Posterior cingulate gyrus (tissue), 11 donors: ENCODE results near the gene GRXCR2.
"Not testable (repeated sequence)": the region's sequence is repeated elsewhere in the genome, so short reads cannot be mapped to it uniquely, and the experiment has no call there.

ENCODE experiments used
- DNase-seq, 10 donors: peaks; one replicate each; pipeline versions ENCODE4 v3.0.0 to v3.0.0-alpha.2; 2020 to 2021; ENCODE audit warnings: mixed read lengths in 3 of 10
- intact Hi-C: fragments of 100-400 bp; cut with DNase I; formaldehyde crosslinking; loops from one replicate; pipeline ENCODE4 v1.15.1; 2023

Gene GRXCR2

GRCh38 chr5:145840458-145841132 is 32.2 kb downstream of the GRXCR2 start:
- DNase-seq: no peak
- intact Hi-C loops: no loop called here

GRCh38 chr5:145838276-145838675 is 34.5 kb downstream of the GRXCR2 start:
- no peak for DNase-seq
- intact Hi-C loops: loop anchor here (10.0 kb wide), 1 partner anchor 217 kb away; no protein-coding TSS in a partner anchor

- DNase-seq: not testable (repeated sequence)
- intact Hi-C loops: loop anchor here (10.0 kb wide), 1 partner anchor 219 kb away; no protein-coding TSS in a partner anchor
Measured at GRCh38 chr5:145836241-145836640, 36.6 kb downstream of the GRXCR2 start.

- no peak for DNase-seq
- intact Hi-C loops: loop anchor here (10.0 kb wide), 1 partner anchor 219 kb away; no protein-coding TSS in a partner anchor
Measured at GRCh38 chr5:145835848-145836239, 37.0 kb downstream of the GRXCR2 start.

GRCh38 chr5:145834917-145835847 is 37.6 kb downstream of the GRXCR2 start, which contains the start of gene PRELID2:
Gene PRELID2, minus strand, starts transcription at chr5:145835342. Its CDS starts 91 bp downstream, at chr5:145835251.
- intact Hi-C loops: loop anchor here (10.0 kb wide), 1 partner anchor 220 kb away; no protein-coding TSS in a partner anchor
- DNase-seq: peak; percentile 49 to 95 (median 69)

- intact Hi-C loops: loop anchor here (10.0 kb wide), 1 partner anchor 220 kb away; no protein-coding TSS in a partner anchor
- no peak for DNase-seq
Measured at GRCh38 chr5:145834554-145834916, 38.3 kb downstream of the GRXCR2 start.

- no peak for DNase-seq
- intact Hi-C loops: loop anchor here (10.0 kb wide), 1 partner anchor 221 kb away; no protein-coding TSS in a partner anchor
Measured at GRCh38 chr5:145833631-145834200, 39.1 kb downstream of the GRXCR2 start.

- intact Hi-C loops: loop anchor here (10.0 kb wide), 1 partner anchor 224 kb away; no protein-coding TSS in a partner anchor
- no peak for DNase-seq
Measured at GRCh38 chr5:145830594-145830993, 42.2 kb downstream of the GRXCR2 start.

GRCh38 chr5:145829708-145830361 is 43.0 kb downstream of the GRXCR2 start:
- intact Hi-C loops: loop anchor here (10.0 kb wide), 2 partner anchors 225 to 305 kb away; no protein-coding TSS in a partner anchor
- no peak for DNase-seq

GRCh38 chr5:145826895-145827674 is 45.7 kb downstream of the GRXCR2 start:
- DNase-seq: no peak
- intact Hi-C loops: loop anchor here (10.0 kb wide), 1 partner anchor 308 kb away; no protein-coding TSS in a partner anchor

GRCh38 chr5:145825751-145826180 is 47.0 kb downstream of the GRXCR2 start:
- DNase-seq: no peak
- intact Hi-C loops: loop anchor here (1.0 to 10.0 kb wide), 2 partner anchors 309 to 1622 kb away; no protein-coding TSS in a partner anchor

- no peak for DNase-seq
- intact Hi-C loops: loop anchor here (10.0 kb wide), 1 partner anchor 311 kb away; no protein-coding TSS in a partner anchor
Measured at GRCh38 chr5:145824040-145824439, 48.8 kb downstream of the GRXCR2 start.

- no peak for DNase-seq
- intact Hi-C loops: no loop called here
Measured at GRCh38 chr5:145818604-145819003, 54.2 kb downstream of the GRXCR2 start.

- intact Hi-C loops: loop anchor here (5.0 kb wide), 1 partner anchor 131 kb away; no protein-coding TSS in a partner anchor
- peak in 1 of 10 donors; percentile 11 for DNase-seq
Measured at GRCh38 chr5:145812877-145813276, 59.9 kb downstream of the GRXCR2 start.

GRCh38 chr5:145811834-145812625 is 60.8 kb downstream of the GRXCR2 start:
- intact Hi-C loops: loop anchor here (5.0 kb wide), 1 partner anchor 130 kb away; no protein-coding TSS in a partner anchor
- peak in 5 of 10 donors; percentile 25 to 85 (median 31) for DNase-seq
